Esophagus squamous epithelium (tissue), 5 donors: Measurements from ENCODE around the gene CHD3. TPM values are rescaled to one million over a fixed set of nuclear protein-coding genes. Genes with fewer than 3 reads are reported as not detected.

Experiments
- DNase-seq: peaks from one replicate; lab custom pipeline; 2025; lab: John Stamatoyannopoulos, UW
- H3K27ac ChIP-seq, 4 donors: fragments of 200-600 bp; sonication (generic); one replicate each; pipeline ENCODE4 v1.5.1; 2016 to 2019; ENCODE audit warnings: mild to moderate bottlenecking in 1 of 4
- H3K27me3 ChIP-seq, 4 donors: fragments of 200-600 bp; sonication (generic); 1 replicate in 3 of 4; 2 replicates in 1 of 4; pipeline versions ENCODE4 v1.5.1 to v1.6.0; 2017 to 2021; ENCODE audit warnings: antibody characterized with exemption in 1 of 4
- H3K36me3 ChIP-seq, 3 donors: fragments of 200-600 bp; sonication (generic); one replicate each; pipeline ENCODE4 v1.5.1; 2016 to 2019
- H3K4me1 ChIP-seq, 3 donors: fragments of 200-600 bp; sonication (generic); one replicate each; pipeline ENCODE4 v1.5.1; 2017 to 2019
- H3K4me3 ChIP-seq, 4 donors: fragments of 200-600 bp; sonication (generic); 1 replicate in 3 of 4; 2 replicates in 1 of 4; pipeline ENCODE4 v1.5.1; 2016 to 2019; ENCODE audit warnings: mild to moderate bottlenecking in 2 of 4, moderate library complexity in 1 of 4
- H3K9me3 ChIP-seq, 3 donors: fragments of 200-600 bp; sonication (generic); one replicate each; pipeline ENCODE4 v1.5.1; 2016 to 2019
- CTCF ChIP-seq, 6 experiments: fragments of 450-650 bp in 4 of 6; fragments of 200-600 bp in 2 of 6; sonication (generic) in 2 of 6; IDR thresholded peaks; one replicate each; pipeline ENCODE4 v1.5.1; 2016 to 2019; ENCODE audit warnings: antibody characterized with exemption in 6 of 6, mild to moderate bottlenecking in 4 of 6, moderate library complexity in 4 of 6
- POLR2A ChIP-seq, 4 donors: fragments of 450-650 bp; IDR thresholded peaks; one replicate each; pipeline ENCODE4 v1.6.1; 2017; ENCODE audit warnings: antibody characterized with exemption in 4 of 4, mild to moderate bottlenecking in 4 of 4, moderate library complexity in 3 of 4
- WGBS, 2 donors: methylation state at CpG; one replicate each; pipeline ENCODE4 v1.1.5; 2018; 5-methylcytosine and 5-hydroxymethylcytosine counted together
- intact Hi-C: fragments of 100-400 bp; cut with DNase I; formaldehyde crosslinking; loops from one replicate; pipeline ENCODE4 v1.15.0; 2022
- total RNA-seq, 4 donors: library from RNA; depleted of rRNA; stranded (reverse); fragments of >200 nt; gene quantifications; one replicate each; pipeline ENCODE4 v1.1.0, GENCODE V29; 2016
- donor health status: DM: yes; HTN: yes; CAD: no.

Gene CHD3
- total RNA-seq, 4 donors from 2014 or later, result 57.7 to 93.5 (median 73.0) TPM

- Histone ChIP-seq H3K27ac (no peak overlapping the region), H3K9me3 (no peaks in the 10 kb centered on the region), H3K4me3 (no peak overlapping the region), H3K27me3 (no peaks in the 10 kb centered on the region), H3K4me1 (peaks cover 2 to 11% (median 2%) of the 10 kb centered on the region in 3 donors), H3K36me3 (peaks cover 0 to 17% (median 0%) of the 10 kb centered on the region in 3 donors)
- intact Hi-C loops, result no loop called here
- WGBS, 2 donors, result 58 to 60% methylated on average over 4 of the region's 4 CpGs
- TF ChIP-seq CTCF (IDR thresholded peaks at IDR 0.05), result no peak
- DNase-seq, result no peak
Observed at GRCh38 chr17:7873051-7873450, 15.5 kb upstream of the CHD3 start.

- intact Hi-C loops, result no loop called here
- 81 to 83% methylated on average over 2 of the region's 2 CpGs for WGBS, 2 donors
- no peak overlapping the region for H3K4me3 ChIP-seq
Observed at GRCh38 chr17:7875804-7876370, 12.7 kb upstream of the CHD3 start.

GRCh38 chr17:7878234-7878633 is 10.4 kb upstream of the CHD3 start:
- intact Hi-C loops, result no loop called here
- Histone ChIP-seq H3K4me1 (peaks cover 12 to 31% (median 14%) of the 10 kb centered on the region in 3 donors), H3K27ac (no peak overlapping the region), H3K36me3 (peaks cover 0 to 50% (median 0%) of the 10 kb centered on the region in 3 donors), H3K4me3 (no peak overlapping the region), H3K9me3 (no peaks in the 10 kb centered on the region), H3K27me3 (no peaks in the 10 kb centered on the region)
- no peak for DNase-seq
- TF ChIP-seq POLR2A (IDR thresholded peaks at IDR 0.05), result no peak
- no peak for TF ChIP-seq CTCF (IDR thresholded peaks at IDR 0.05)
- WGBS, 2 donors, result 88 to 93% methylated on average over 6 to 7 of the region's 7 CpGs

More at GRCh38 chr17:7875804-7876370, 12.7 kb upstream of the CHD3 start:
- H3K36me3 ChIP-seq, result peaks cover 0 to 43% (median 0%) of the 10 kb centered on the region in 3 donors
- H3K27me3 ChIP-seq, result no peaks in the 10 kb centered on the region
- H3K27ac ChIP-seq, result no peak overlapping the region
- H3K4me1 ChIP-seq, result peaks cover 0 to 8% (median 0%) of the 10 kb centered on the region in 3 donors
- no peak for DNase-seq
- TF ChIP-seq POLR2A (IDR thresholded peaks at IDR 0.05), result no peak
- TF ChIP-seq CTCF (IDR thresholded peaks at IDR 0.05), result no peak
- H3K9me3 ChIP-seq, result no peaks in the 10 kb centered on the region

GRCh38 chr17:7880076-7880868 is 8.3 kb upstream of the CHD3 start:
- Histone ChIP-seq H3K9me3 (no peaks in the 10 kb centered on the region), H3K27ac (peak overlapping the region in 1 of 4 donors; percentile 16), H3K36me3 (peaks cover 0 to 44% (median 0%) of the 10 kb centered on the region in 3 donors), H3K4me1 (peaks cover 14 to 44% (median 16%) of the 10 kb centered on the region in 3 donors), H3K27me3 (no peaks in the 10 kb centered on the region), H3K4me3 (no peak overlapping the region)
- 81 to 90% methylated on average over 3 of the region's 3 CpGs for WGBS, 2 donors
- DNase-seq, result no peak
- TF ChIP-seq CTCF (IDR thresholded peaks at IDR 0.05), result no peak
- no peak for TF ChIP-seq POLR2A (IDR thresholded peaks at IDR 0.05)
- intact Hi-C loops, result no loop called here
